GM18861 (cell line): ENCODE data around the gene MPO.

ENCODE experiments used
- ATAC-seq: cut with Tn5 transposase; IDR thresholded peaks from one replicate; pipeline ENCODE4 v1.9.1; 2021; ENCODE audit not compliant: unreplicated experiment

MPO gene

GRCh38 chr17:58265902-58266875, 14.5 kb downstream of the MPO start:
- no peak for ATAC-seq

GRCh38 chr17:58265271-58265670, 15.5 kb downstream of the MPO start:
- ATAC-seq: no peak

GRCh38 chr17:58264407-58265103, 16.2 kb downstream of the MPO start:
- no peak for ATAC-seq

GRCh38 chr17:58263773-58264172, 17.0 kb downstream of the MPO start:
- no peak for ATAC-seq

- no peak for ATAC-seq
Observed at GRCh38 chr17:58262149-58262548, 18.6 kb downstream of the MPO start.

GRCh38 chr17:58254803-58255202, 25.9 kb downstream of the MPO start:
- ATAC-seq: no peak

GRCh38 chr17:58253082-58253481, 27.7 kb downstream of the MPO start:
- ATAC-seq: no peak

- ATAC-seq: no peak
Observed at GRCh38 chr17:58252141-58252540, 28.6 kb downstream of the MPO start.

- no peak for ATAC-seq
Observed at GRCh38 chr17:58250344-58251011, 30.3 kb downstream of the MPO start.

GRCh38 chr17:58249270-58250133, 31.2 kb downstream of the MPO start:
- ATAC-seq: no peak

- ATAC-seq: no peak
Observed at GRCh38 chr17:58248955-58249269, 31.8 kb downstream of the MPO start.

GRCh38 chr17:58247511-58248363, 33.0 kb downstream of the MPO start:
- ATAC-seq: no peak

- ATAC-seq: no peak
Observed at GRCh38 chr17:58246781-58247180, 34.0 kb downstream of the MPO start.

GRCh38 chr17:58246104-58246740, 34.5 kb downstream of the MPO start:
- ATAC-seq: no peak

- no peak for ATAC-seq
Observed at GRCh38 chr17:58245428-58246103, 35.2 kb downstream of the MPO start.

GRCh38 chr17:58244963-58245362, 35.8 kb downstream of the MPO start:
- ATAC-seq: no peak

- ATAC-seq: no peak
Observed at GRCh38 chr17:58242171-58242784, 38.5 kb downstream of the MPO start.

GRCh38 chr17:58239987-58240386, 40.7 kb downstream of the MPO start:
- no peak for ATAC-seq
